Effector CD4-positive, alpha-beta T cell (primary cell): ENCODE measurements around the gene SNRNP48.

Experiments
- DNase-seq: peaks from one replicate; pipeline ENCODE4 v3.0.0-alpha.2; 2020

SNRNP48 gene

DNA sequence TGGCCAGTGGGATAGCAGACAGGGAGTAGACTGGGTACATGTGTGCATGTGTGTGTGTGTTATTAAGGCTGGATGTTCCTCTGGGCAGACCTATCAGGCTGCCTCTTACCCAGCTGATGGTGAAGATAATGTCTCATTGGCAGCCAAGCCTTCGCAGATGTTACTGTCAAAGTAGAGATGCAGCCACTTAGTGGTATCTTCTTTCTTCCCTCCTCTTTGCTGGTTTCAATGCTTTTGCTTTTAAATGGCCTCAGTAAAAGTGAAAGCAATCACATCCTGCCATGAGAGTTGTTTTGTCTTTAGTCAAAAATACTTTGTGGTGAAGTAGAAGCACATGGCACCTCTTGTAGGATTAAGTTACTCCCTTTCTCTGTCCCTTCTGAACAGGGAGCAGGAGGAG lies 57.5 kb downstream of the SNRNP48 start:
- no peak for DNase-seq

- no peak for DNase-seq
These were observed 59.2 kb downstream of the SNRNP48 start for GRCh38 chr6:7649037-7649810.

GRCh38 chr6:7650878-7651277 lies 60.9 kb downstream of the SNRNP48 start:
- no peak for DNase-seq

GRCh38 chr6:7652957-7653356 lies 63.0 kb downstream of the SNRNP48 start:
- DNase-seq = no peak

- no peak for DNase-seq
These were observed 66.4 kb downstream of the SNRNP48 start for GRCh38 chr6:7656355-7656754.

DNA sequence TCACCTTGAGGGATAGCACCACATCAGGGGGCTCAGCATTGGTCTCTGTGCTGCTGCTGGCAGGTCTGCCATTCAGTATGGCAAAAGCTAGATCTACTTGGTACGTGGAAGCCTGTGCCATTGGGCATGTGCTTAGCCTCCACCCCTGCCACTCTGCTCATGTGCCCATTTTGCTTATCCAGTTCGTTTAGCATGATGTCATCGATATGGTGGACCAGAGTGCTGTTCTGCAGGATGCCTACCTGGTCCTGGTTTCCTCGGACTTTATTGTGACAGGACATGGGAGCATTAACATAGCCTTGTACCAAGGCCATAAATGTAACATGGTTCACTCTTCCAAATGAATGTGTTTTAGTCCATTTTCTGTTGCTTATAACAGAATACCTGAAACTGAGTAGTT lies 68.5 kb downstream of the SNRNP48 start:
- DNase-seq = no peak

DNA sequence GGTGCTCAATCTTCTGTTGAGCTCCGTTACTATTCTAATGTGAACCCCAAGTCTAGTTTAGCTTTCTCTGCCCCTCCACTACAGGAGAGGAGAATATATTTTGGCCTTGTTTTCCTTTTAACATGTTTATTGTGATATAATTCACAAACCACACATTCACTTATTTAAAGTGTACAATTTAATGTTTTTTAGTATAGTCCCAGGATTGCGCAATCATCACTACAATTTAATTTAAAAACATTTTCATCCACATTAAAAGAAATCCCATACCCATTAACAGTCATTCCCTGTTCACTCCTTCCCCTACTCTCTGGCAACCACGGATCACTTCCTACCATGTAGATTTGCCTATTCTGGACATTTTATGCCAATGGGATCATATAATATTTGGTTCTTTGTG lies 71.4 kb downstream of the SNRNP48 start:
- no peak for DNase-seq
